ENCODE data around the gene MTCH2. TPM values are rescaled to one million over a fixed set of nuclear protein-coding genes. Genes with fewer than 3 reads are reported as not detected.

The MTCH2 gene
- total RNA-seq, 1 experiment from 2014 or later: 176 TPM

- Mint-ChIP-seq H3K27ac (0 out of 7 replicates have a peak overlapping the region, but pooled peaks of 1 of the 3 experiments have one; percentile 33), H3K4me1 (no peaks in the 10 kb centered on the region), H3K9me3 (no peaks in the 10 kb centered on the region), H3K27me3 (ENCODE audit: low read depth) (no peaks in the 10 kb centered on the region), H3K4me3 (no peak overlapping the region), H3K36me3 (ENCODE audit: insufficient read depth in 1 of 3, low read depth in 3 of 3) (peaks cover 6 to 32% (median 12%) of the 10 kb centered on the region in 3 experiments; a peak in 6 of 7 replicates)
- H3K4me2 ChIP-seq (ENCODE audit: insufficient read depth, insufficient read length, low read length): no peak overlapping the region
- DNase-seq: no peak
- H2BK20ac ChIP-seq (ENCODE audit: low read depth, low read length, poor library complexity, severe bottlenecking): no peak overlapping the region
- H3K79me1 ChIP-seq (ENCODE audit: insufficient read depth, low read depth, low read length, poor library complexity, severe bottlenecking): no peaks in the 10 kb centered on the region
- H2BK120ac ChIP-seq (ENCODE audit: low read depth, low read length, poor library complexity, severe bottlenecking): no peak overlapping the region
- no peak for TF ChIP-seq CTCF (conservative IDR thresholded peaks at IDR 0.05)
- no peak overlapping the region for H3K14ac ChIP-seq (ENCODE audit: insufficient read depth, low read length)
- H3K18ac ChIP-seq (ENCODE audit: insufficient read length, low read depth, low read length): no peak overlapping the region
- H3K9ac ChIP-seq (ENCODE audit: extremely low read depth, insufficient read length, low read length): no peak overlapping the region
- H2BK15ac ChIP-seq (ENCODE audit: low read depth, low read length): no peak overlapping the region
- no peaks in the 10 kb centered on the region for H3K9me3 ChIP-seq (ENCODE audit: control insufficient read depth, low read depth, low read length)
- no peak overlapping the region for H4K8ac ChIP-seq (replicated peaks; ENCODE audit: insufficient read length, low read depth, low read length)
- H2BK5ac ChIP-seq (ENCODE audit: insufficient read length, low read length): no peak overlapping the region
- H3K23me2 ChIP-seq (ENCODE audit: insufficient read length, low read depth, low read length, poor library complexity, severe bottlenecking): no peaks in the 10 kb centered on the region
- no peak overlapping the region for H3K4ac ChIP-seq (ENCODE audit: low read depth, low read length)
- H3K4me1 ChIP-seq (ENCODE audit: insufficient read depth, low read length): no peaks in the 10 kb centered on the region
- H3T11ph ChIP-seq (ENCODE audit: low read length): no peak overlapping the region
- no peak overlapping the region for H4K91ac ChIP-seq (ENCODE audit: insufficient read length, low read depth, low read length)
- no peak overlapping the region for H2BK12ac ChIP-seq (ENCODE audit: insufficient read length, low read depth, low read length)
- no peak overlapping the region for H2AK5ac ChIP-seq (ENCODE audit: insufficient read length, low read length)
- H4K20me1 ChIP-seq (ENCODE audit: control insufficient read depth, insufficient read depth, insufficient read length): no peaks in the 10 kb centered on the region
- H3K27me3 ChIP-seq (ENCODE audit: insufficient read depth, low read length): no peaks in the 10 kb centered on the region
- no peaks in the 10 kb centered on the region for H3K79me2 ChIP-seq (ENCODE audit: insufficient read depth, low read length)
- no peak overlapping the region for H3K27ac ChIP-seq (ENCODE audit: insufficient read length, low read depth, low read length)
- no peak overlapping the region for H3K56ac ChIP-seq (ENCODE audit: insufficient read length, low read depth, low read length)
- H4K5ac ChIP-seq (ENCODE audit: insufficient read length, low read depth, low read length): no peak overlapping the region
- no peak overlapping the region for H2AFZ ChIP-seq (ENCODE audit: low read length)
- no peak overlapping the region for H3K23ac ChIP-seq (ENCODE audit: insufficient read length, low read depth, low read length)
Observed at GRCh38 chr11:47615249-47615648, 27.1 kb downstream of the MTCH2 start.
